H1 (cell line): ENCODE measurements around the gene AGAP3. TPM values are rescaled to one million over a fixed set of nuclear protein-coding genes. Genes with fewer than 3 reads are reported as not detected.

Experiments used
- CTCF ChIA-PET: fragments of 300-600 bp; sonication (Branson Sonifier 250); formaldehyde crosslinking; loops from one replicate; lab custom pipeline; 2021; ENCODE audit not compliant: partially characterized antibody; lab: Charles Lee
- POLR2A ChIA-PET: fragments of 300-600 bp; sonication (Branson Sonifier 250); formaldehyde crosslinking; loops from one replicate; lab custom pipeline; 2021; ENCODE audit warnings: inconsistent platforms; ENCODE audit not compliant: partially characterized antibody; lab: Charles Lee
- DNase-seq, 2 experiments: peaks; one replicate each; pipeline versions ENCODE4 v3.0.0 to v3.0.0-alpha.2; 2010 to 2022; ENCODE audit warnings: low spot score in 2 of 2, low read depth in 1 of 2, mixed read lengths in 1 of 2
- FAIRE-seq: peaks from 2 replicates; lab custom pipeline; 2011; peaks lifted over from hg19 to GRCh38; lab: Jason Lieb, UNC
- H2AFZ ChIP-seq: 2 replicates; pipeline ENCODE4 v1.8.1; 2012; ENCODE audit warnings: low read length, inconsistent platforms
- H2AK5ac ChIP-seq: 2 replicates; pipeline ENCODE4 v1.6.1; 2013; ENCODE audit warnings: low read depth, low read length
- H2BK120ac ChIP-seq: replicated peaks from 2 replicates; pipeline ENCODE3; 2013; ENCODE audit warnings: low read depth, low read length, inconsistent platforms
- H2BK12ac ChIP-seq: 2 replicates; pipeline ENCODE4 v1.6.1; 2013; ENCODE audit warnings: low read depth, low read length
- H2BK15ac ChIP-seq: 2 replicates; pipeline ENCODE4 v1.6.1; 2013; ENCODE audit warnings: low read length
- H2BK20ac ChIP-seq: 2 replicates; pipeline ENCODE4 v1.6.1; 2013; ENCODE audit warnings: low read length
- H2BK5ac ChIP-seq: 2 replicates; pipeline ENCODE4 v1.6.1; 2013; ENCODE audit warnings: low read depth, low read length
- H3K14ac ChIP-seq: 2 replicates; pipeline ENCODE4 v1.6.1; 2013; ENCODE audit warnings: inconsistent platforms; ENCODE audit not compliant: insufficient read length
- H3K18ac ChIP-seq: 2 replicates; pipeline ENCODE4 v1.6.1; 2013; ENCODE audit warnings: low read length; ENCODE audit errors: extremely low read depth
- H3K23ac ChIP-seq: 2 replicates; pipeline ENCODE4 v1.6.1; 2013; ENCODE audit warnings: inconsistent platforms; ENCODE audit not compliant: insufficient read length
- H3K23me2 ChIP-seq: 2 replicates; pipeline ENCODE4 v1.6.1; 2013; ENCODE audit warnings: low read depth, low read length
- H3K27ac ChIP-seq: 2 replicates; pipeline ENCODE4 v1.6.1; 2011; ENCODE audit warnings: low read depth, low read length, inconsistent platforms
- H3K27me3 ChIP-seq, 4 experiments: replicated peaks in 1 of 4; 1 replicate in 1 of 4; 2 replicates in 3 of 4; pipeline versions ENCODE4 v1.6.1 to v1.8.1; 2011 to 2013; ENCODE audit warnings: low read length in 3 of 4, mild to moderate bottlenecking in 3 of 4, inconsistent platforms in 2 of 4, mixed read lengths in 2 of 4, moderate library complexity in 1 of 4; ENCODE audit not compliant: control insufficient read depth in 3 of 4, insufficient read depth in 3 of 4; ENCODE audit errors: extremely low read depth in 1 of 4
- H3K36me3 ChIP-seq, 4 experiments: 2 replicates each; pipeline versions ENCODE4 v1.6.1 to v1.8.1; 2011 to 2013; ENCODE audit warnings: mild to moderate bottlenecking in 4 of 4, low read length in 3 of 4, moderate library complexity in 2 of 4, control low read depth in 1 of 4, inconsistent platforms in 1 of 4; ENCODE audit not compliant: insufficient read depth in 4 of 4, control insufficient read depth in 2 of 4
- H3K4ac ChIP-seq: replicated peaks from 2 replicates; pipeline ENCODE3; 2013; ENCODE audit warnings: low read length, low read depth, mixed read lengths, inconsistent platforms; ENCODE audit not compliant: insufficient read length
- H3K4me1 ChIP-seq, 4 experiments: replicated peaks in 1 of 4; 1 replicate in 1 of 4; 2 replicates in 3 of 4; pipeline versions ENCODE4 v1.6.1 to v1.8.1; 2011 to 2013; ENCODE audit warnings: low read length in 3 of 4, inconsistent platforms in 2 of 4, mixed read lengths in 1 of 4; ENCODE audit not compliant: insufficient read depth in 4 of 4, control insufficient read depth in 3 of 4
- H3K4me2 ChIP-seq, 2 experiments: 2 replicates each; pipeline versions ENCODE4 v1.6.1 to v1.8.1; 2011 to 2013; ENCODE audit warnings: low read depth in 2 of 2, low read length in 2 of 2, control low read depth in 1 of 2, inconsistent platforms in 1 of 2, mild to moderate bottlenecking in 1 of 2; ENCODE audit not compliant: insufficient read depth in 1 of 2
- H3K4me3 ChIP-seq, 4 experiments: fragments of 200-600, 300-600 bp in 1 of 4; sonication (generic), shearing (Covaris generic), sonication (Bioruptor Twin) in 1 of 4; 2 replicates each; pipeline versions ENCODE4 v1.5.1 to v1.8.1; 2011 to 2016; ENCODE audit warnings: low read length in 4 of 4, low read depth in 3 of 4, control low read depth in 2 of 4, inconsistent platforms in 2 of 4, mild to moderate bottlenecking in 2 of 4, mixed read lengths in 1 of 4, moderate library complexity in 1 of 4; ENCODE audit not compliant: insufficient read depth in 2 of 4; ENCODE audit errors: extremely low read depth in 1 of 4
- H3K56ac ChIP-seq: replicated peaks from 2 replicates; pipeline ENCODE3; 2013; ENCODE audit warnings: low read depth, mild to moderate bottlenecking, mixed read lengths, low read length, inconsistent platforms; ENCODE audit not compliant: insufficient read length
- H3K79me1 ChIP-seq: 2 replicates; pipeline ENCODE4 v1.6.1; 2013; ENCODE audit warnings: low read depth, low read length, control low read depth
- H3K79me2 ChIP-seq, 2 experiments: 2 replicates each; pipeline versions ENCODE4 v1.6.1 to v1.8.1; 2012 to 2013; ENCODE audit warnings: low read length in 2 of 2, mild to moderate bottlenecking in 2 of 2, inconsistent platforms in 1 of 2; ENCODE audit not compliant: insufficient read depth in 2 of 2, control insufficient read depth in 1 of 2
- H3K9ac ChIP-seq, 4 experiments: replicated peaks in 1 of 4; 1 replicate in 1 of 4; 2 replicates in 3 of 4; pipeline versions ENCODE4 v1.6.1 to v1.8.1; 2011 to 2013; ENCODE audit warnings: low read depth in 3 of 4, low read length in 3 of 4, control low read depth in 2 of 4, mild to moderate bottlenecking in 2 of 4, moderate library complexity in 2 of 4, inconsistent platforms in 1 of 4; ENCODE audit errors: extremely low read depth in 1 of 4
- H3K9me3 ChIP-seq, 2 experiments: 2 replicates each; pipeline versions ENCODE4 v1.6.1 to v1.8.1; 2012 to 2013; ENCODE audit warnings: mild to moderate bottlenecking in 2 of 2, moderate library complexity in 2 of 2, control low read depth in 1 of 2, inconsistent platforms in 1 of 2, low read depth in 1 of 2, low read length in 1 of 2, mixed read lengths in 1 of 2; ENCODE audit not compliant: insufficient read depth in 2 of 2
- H4K20me1 ChIP-seq, 2 experiments: replicated peaks in 1 of 2; 2 replicates each; pipeline versions ENCODE3 to v1.8.1; 2011 to 2013; ENCODE audit warnings: inconsistent platforms in 2 of 2, low read length in 2 of 2, mild to moderate bottlenecking in 1 of 2; ENCODE audit not compliant: insufficient read depth in 2 of 2, control insufficient read depth in 1 of 2
- H4K5ac ChIP-seq: 2 replicates; pipeline ENCODE4 v1.6.1; 2013; ENCODE audit warnings: low read length, low read depth, mixed read lengths, inconsistent platforms; ENCODE audit not compliant: insufficient read length
- H4K8ac ChIP-seq: 2 replicates; pipeline ENCODE4 v1.8.0; 2013; ENCODE audit warnings: mild to moderate bottlenecking, moderate library complexity, low read length, inconsistent platforms; ENCODE audit not compliant: insufficient read depth; ENCODE audit errors: extremely low read depth
- H4K91ac ChIP-seq: replicated peaks from 2 replicates; pipeline ENCODE3; 2013; ENCODE audit warnings: low read length, mixed read lengths, inconsistent platforms; ENCODE audit not compliant: insufficient read length
- CBX8 ChIP-seq: fragments of 300-800, 300-1000 bp; sonication (generic); IDR thresholded peaks from 2 replicates; pipeline ENCODE4 v1.7.1; 2016; ENCODE audit warnings: low read depth, low read length, borderline replicate concordance
- CTCF ChIP-seq, 3 experiments: IDR thresholded peaks; 1 replicate in 2 of 3; 2 replicates in 1 of 3; pipeline versions ENCODE4 v1.5.1 to v1.6.1; 2011; ENCODE audit warnings: low read length in 3 of 3, mild to moderate bottlenecking in 3 of 3, inconsistent platforms in 2 of 3, low read depth in 1 of 3, moderate library complexity in 1 of 3; ENCODE audit not compliant: insufficient read depth in 1 of 3; ENCODE audit errors: control extremely low read depth in 1 of 3
- GABPA ChIP-seq: IDR thresholded peaks from 2 replicates; pipeline ENCODE4 v1.6.1; 2011; ENCODE audit warnings: mild to moderate bottlenecking, low read length, moderate library complexity, borderline replicate concordance; ENCODE audit not compliant: insufficient read depth
- MAFK ChIP-seq: IDR thresholded peaks from 2 replicates; pipeline ENCODE4 v1.6.1; 2012; ENCODE audit warnings: low read depth, mild to moderate bottlenecking, improper control_type of control experiment, low read length
- RAD21 ChIP-seq, 2 experiments: IDR thresholded peaks in 1 of 2; conservative IDR thresholded peaks in 1 of 2; 2 replicates each; pipeline ENCODE4 v1.6.1; 2011; ENCODE audit warnings: low read depth in 2 of 2, low read length in 2 of 2, improper control_type of control experiment in 1 of 2, inconsistent platforms in 1 of 2, mild to moderate bottlenecking in 1 of 2, moderate library complexity in 1 of 2
- WGBS, 2 experiments: shearing (Covaris generic) in 1 of 2; methylation state at CpG; one replicate each; pipeline versions ENCODE4 v1.1.6 to v1.1.7; 2013 to 2015; ENCODE audit warnings: low lambda C conversion rate in 2 of 2, mixed read lengths in 2 of 2, inconsistent platforms in 1 of 2, low coverage in 1 of 2, missing lambda C conversion rate in 1 of 2; ENCODE audit not compliant: insufficient replicate concordance in 2 of 2, insufficient coverage in 1 of 2, insufficient read length in 1 of 2; ENCODE audit errors: extremely low coverage in 1 of 2, missing lambda C conversion rate in 1 of 2; 5-methylcytosine and 5-hydroxymethylcytosine counted together
- polyA plus RNA-seq, 7 experiments: library from polyadenylated mRNA; depleted of rRNA in 3 of 7; stranded (reverse) in 5 of 7; unstranded in 2 of 7; fragments of >200 nt in 5 of 7; fragments of 200-250 nt in 2 of 7; gene quantifications; 1 replicate in 5 of 7; 2 replicates in 1 of 7; 4 replicates in 1 of 7; pipeline versions ENCODE4 v1.2.1 to v1.2.3, GENCODE V29; 2011 to 2013; ENCODE audit warnings: missing spikeins in 2 of 7, mixed read lengths in 2 of 7
- total RNA-seq: library from RNA; stranded (reverse); fragmentation: NEBNext Ultra II Directional; extraction: Animal tissue kit (Norgen Biotek cat#: 25700); gene quantifications from 2 replicates; pipeline ENCODE4 v1.2.1, GENCODE V29; 2021
- TF ChIP-seq, protein P1 (sequence below): IDR thresholded peaks from 2 replicates; pipeline ENCODE4 v1.6.1; 2011; ENCODE audit warnings: low read length, improper control_type of control experiment

AGAP3 gene
- total and polyA plus RNA-seq, 2 of the 8 experiments (the other 6 are each of a cell fraction or from before 2014, with no cell fraction given) = 66.4 to 120 TPM

DNA sequence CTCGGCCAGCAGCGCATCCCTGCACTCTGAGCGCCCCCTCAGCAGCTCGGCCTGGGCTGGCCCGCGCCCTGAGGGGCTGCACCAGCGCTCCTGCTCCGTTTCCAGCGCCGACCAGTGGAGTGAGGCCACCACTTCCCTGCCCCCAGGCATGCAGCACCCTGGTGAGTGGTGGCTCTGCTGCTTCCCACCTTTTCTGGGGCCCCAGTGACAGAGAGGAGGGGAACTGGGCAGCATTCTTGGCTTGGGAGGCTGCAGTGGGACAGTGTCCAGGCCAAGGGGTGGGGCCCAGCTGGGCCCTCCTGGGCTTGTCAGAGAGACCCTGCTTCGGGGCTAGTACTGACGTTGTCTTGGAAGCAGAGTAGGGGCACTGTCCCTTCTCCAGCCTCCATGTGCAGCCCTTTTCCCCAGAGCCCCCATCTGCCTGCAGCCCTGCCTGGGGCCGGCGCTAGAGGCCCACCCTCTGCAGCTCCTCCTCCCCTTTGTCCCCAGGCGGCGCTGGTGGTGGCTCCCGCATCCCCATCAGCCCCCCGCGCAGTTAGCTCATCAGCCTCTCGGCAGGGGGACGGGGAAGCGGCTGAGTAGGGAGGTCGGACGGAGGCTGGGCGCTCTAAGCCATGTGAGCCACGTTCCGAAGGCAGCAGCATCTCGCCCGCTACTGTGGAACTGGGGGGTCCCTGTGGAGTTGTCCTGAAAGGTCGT is 52.0 kb downstream of the AGAP3 start:
- Histone ChIP-seq H4K8ac (no peak overlapping the region; the same call in 1 of the 2 replicates), H3K18ac (peak overlapping the region; percentile 78), H2AFZ (no peak overlapping the region), H3K4me2 (peak overlapping the region; percentile 37 to 63; a peak in 3 of 4 replicates), H3K9me3 (no peaks in the 10 kb centered on the region), H3K4ac (no peak overlapping the region), H3K27me3 (peaks cover 0 to 1% (median 0%) of the 10 kb centered on the region in 4 experiments; a peak in 1 of 7 replicates), H3K14ac (no peak overlapping the region), H3K23me2 (no peaks in the 10 kb centered on the region; the same call in 1 of the 2 replicates), H2BK20ac (no peak overlapping the region), H2BK15ac (no peak overlapping the region; the same call in 1 of the 2 replicates), H3K27ac (no peak overlapping the region), H3K56ac (no peak overlapping the region), H2BK12ac (no peak overlapping the region), H3K4me3 (peak overlapping the region in 1 of 4 experiments; percentile 25; a peak in 2 of 8 replicates), H3K36me3 (peaks cover 0 to 9% (median 3%) of the 10 kb centered on the region in 4 experiments; a peak in 5 of 8 replicates), H3K79me2 (no peaks in the 10 kb centered on the region), H3K79me1 (no peaks in the 10 kb centered on the region), H2BK5ac (peak overlapping the region; percentile 13; the same call in 1 of the 2 replicates), H4K91ac (no peak overlapping the region), H3K9ac (peak overlapping the region in 1 of 4 experiments; percentile 4; a peak in 2 of 7 replicates), H3K23ac (no peak overlapping the region), H3K4me1 (peaks cover 7 to 34% (median 19%) of the 10 kb centered on the region in 4 experiments), H2BK120ac (no peak overlapping the region), H2AK5ac (no peak overlapping the region), H4K5ac (no peak overlapping the region), H4K20me1 (peaks cover 10 to 22% of the 10 kb centered on the region in 2 experiments)
- WGBS, 2 experiments = 31% methylated on average over 18 of the region's 30 CpGs; no CpG with 5 or more reads in 1 of the 2 experiments
- ChIA-PET POLR2A (interaction anchor here (0.8 to 3.0 kb wide), 7 partner anchors 9 to 109 kb away, joined by 3 to 8 read pairs (median 7); partner anchors contain the start of gene ABCF2), CTCF (interaction anchor here (0.8 to 18.9 kb wide), 20 partner anchors 11 to 152 kb away, joined by 3 to 197 read pairs (median 5); partner anchors contain the start of gene GBX1)
- FAIRE-seq (no peak), DNase-seq (peak in 1 of 2 experiments; percentile 69)
- TF ChIP-seq RAD21 (IDR thresholded peaks at IDR 0.05 in 1 of 2, conservative IDR thresholded peaks at IDR 0.05 in 1 of 2; ENCODE audit: low read depth in 2 of 2, low read length in 2 of 2) (0 out of 4 replicates have a peak, but pooled peaks of 1 of the 2 experiments have one; percentile 9), MAFK (no peak), GABPA (0 out of 2 replicates have a peak, but pooled peaks have one; percentile 7), CBX8 (no peak), CTCF (IDR thresholded peaks at IDR 0.05; ENCODE audit: control extremely low read depth in 1 of 3, insufficient read depth in 1 of 3, low read depth in 1 of 3, low read length in 3 of 3) (peak in 1 of 3 experiments; percentile 27; a peak in 2 of 4 replicates)
- TF ChIP-seq, protein P1, sequence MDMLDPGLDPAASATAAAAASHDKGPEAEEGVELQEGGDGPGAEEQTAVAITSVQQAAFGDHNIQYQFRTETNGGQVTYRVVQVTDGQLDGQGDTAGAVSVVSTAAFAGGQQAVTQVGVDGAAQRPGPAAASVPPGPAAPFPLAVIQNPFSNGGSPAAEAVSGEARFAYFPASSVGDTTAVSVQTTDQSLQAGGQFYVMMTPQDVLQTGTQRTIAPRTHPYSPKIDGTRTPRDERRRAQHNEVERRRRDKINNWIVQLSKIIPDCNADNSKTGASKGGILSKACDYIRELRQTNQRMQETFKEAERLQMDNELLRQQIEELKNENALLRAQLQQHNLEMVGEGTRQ = no peak
